MM.1S (cell line): ENCODE results near the gene COX20.

Experiments
- CTCF ChIP-seq: fragments of 300-600 bp; sonication (generic); IDR thresholded peaks from 2 replicates; pipeline ENCODE4 v1.5.1; 2016; ENCODE audit warnings: antibody characterized with exemption, low read length, mixed read lengths
- EZH2 ChIP-seq: fragments of 300-600 bp; sonication (generic); optimal IDR thresholded peaks from 2 replicates; pipeline ENCODE3; 2017; ENCODE audit warnings: low read depth, mild to moderate bottlenecking, antibody characterized with exemption, low read length, mixed read lengths
- EZH2phosphoT487 ChIP-seq: fragments of 300-600 bp; sonication (generic); IDR thresholded peaks from 2 replicates; pipeline ENCODE4 v1.6.1; 2018; ENCODE audit warnings: antibody characterized with exemption, low read length

- TF ChIP-seq CTCF, result no peak
- no peak for TF ChIP-seq EZH2
- no peak for TF ChIP-seq EZH2phosphoT487
Measured at GRCh38 chr1:244820131-244820530, 15.3 kb upstream of the COX20 start.
